Measurements from ENCODE around the gene EGFLAM. TPM values are rescaled to one million over a fixed set of nuclear protein-coding genes. Genes with fewer than 3 reads are reported as not detected.

Gene EGFLAM
- total and polyA plus RNA-seq, 9 of the 15 experiments (the other 6 are each of a cell fraction or from before 2014, with no cell fraction given) = 0.09 to 2.5 (median 1.0) TPM

- peak; percentile 51 for TF ChIP-seq MGA (IDR thresholded peaks at IDR 0.05)
- TF ChIP-seq ZNF232 (CRISPR knock-in tag; IDR thresholded peaks at IDR 0.05) = no peak
- TF ChIP-seq FOXK2 (conservative IDR thresholded peaks at IDR 0.05 in 1 of 2, IDR thresholded peaks at IDR 0.05 in 1 of 2; ENCODE audit: low read depth in 2 of 2) = 0 out of 4 replicates have a peak, but pooled peaks of 1 of the 2 experiments have one; percentile 24
- no peak for TF ChIP-seq CHD7 (IDR thresholded peaks at IDR 0.05; ENCODE audit: low read depth, low read length)
- no peak for TF ChIP-seq ZBTB8A (IDR thresholded peaks at IDR 0.05; ENCODE audit: partially characterized antibody)
These were observed 31.1 kb downstream of the EGFLAM start (continued) for GRCh38 chr5:38289457-38289856.

Measured in K562 (cell line).